Measurements from ENCODE around the gene LINGO1.

- TF ChIP-seq CTCF (IDR thresholded peaks at IDR 0.05; ENCODE audit: low read depth, low read length, missing input control) (no peak), REST (IDR thresholded peaks at IDR 0.05) (no peak), EGR1 (IDR thresholded peaks at IDR 0.05; ENCODE audit: low read depth in 2 of 2) (no peak)
Observed at GRCh38 chr15:77630056-77630455, 2.7 kb downstream of the LINGO1 start.

Measured in liver (tissue), 3 donors.